Measurements from ENCODE around the gene CD68.

GRCh38 chr17:7561028-7561575 is 18.3 kb upstream of the CD68 start:
- TF ChIP-seq, protein P1, sequence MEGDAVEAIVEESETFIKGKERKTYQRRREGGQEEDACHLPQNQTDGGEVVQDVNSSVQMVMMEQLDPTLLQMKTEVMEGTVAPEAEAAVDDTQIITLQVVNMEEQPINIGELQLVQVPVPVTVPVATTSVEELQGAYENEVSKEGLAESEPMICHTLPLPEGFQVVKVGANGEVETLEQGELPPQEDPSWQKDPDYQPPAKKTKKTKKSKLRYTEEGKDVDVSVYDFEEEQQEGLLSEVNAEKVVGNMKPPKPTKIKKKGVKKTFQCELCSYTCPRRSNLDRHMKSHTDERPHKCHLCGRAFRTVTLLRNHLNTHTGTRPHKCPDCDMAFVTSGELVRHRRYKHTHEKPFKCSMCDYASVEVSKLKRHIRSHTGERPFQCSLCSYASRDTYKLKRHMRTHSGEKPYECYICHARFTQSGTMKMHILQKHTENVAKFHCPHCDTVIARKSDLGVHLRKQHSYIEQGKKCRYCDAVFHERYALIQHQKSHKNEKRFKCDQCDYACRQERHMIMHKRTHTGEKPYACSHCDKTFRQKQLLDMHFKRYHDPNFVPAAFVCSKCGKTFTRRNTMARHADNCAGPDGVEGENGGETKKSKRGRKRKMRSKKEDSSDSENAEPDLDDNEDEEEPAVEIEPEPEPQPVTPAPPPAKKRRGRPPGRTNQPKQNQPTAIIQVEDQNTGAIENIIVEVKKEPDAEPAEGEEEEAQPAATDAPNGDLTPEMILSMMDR (IDR thresholded peaks at IDR 0.05; ENCODE audit: poor library complexity) = peak; percentile 79
- TF ChIP-seq EZH2 (IDR thresholded peaks at IDR 0.05; ENCODE audit: borderline replicate concordance) = no peak
- no peak for TF ChIP-seq EZH2phosphoT487 (IDR thresholded peaks at IDR 0.05; ENCODE audit: low read depth, severe bottlenecking, unreplicated experiment)
